NCI-H748 treated with DMSO at 0.1 percent for 48 hours (cell line): Measurements from ENCODE around the gene TELO2.
"Not testable (repeated sequence)": the region's sequence is repeated elsewhere in the genome, so short reads cannot be mapped to it uniquely, and the experiment has no call there.

ENCODE experiments used
- DNase-seq: peaks from one replicate; lab custom pipeline; 2025; lab: John Stamatoyannopoulos, UW

The TELO2 gene

GRCh38 chr16:1475552-1476114 lies 17.5 kb upstream of the TELO2 start:
- DNase-seq = no peak

GRCh38 chr16:1477033-1477432 lies 16.1 kb upstream of the TELO2 start:
- DNase-seq = no peak

GRCh38 chr16:1478937-1479336 lies 14.2 kb upstream of the TELO2 start:
- not testable (repeated sequence) for DNase-seq

- no peak for DNase-seq
Observed at GRCh38 chr16:1481906-1482835, 11.0 kb upstream of the TELO2 start.

GRCh38 chr16:1485847-1486496 lies 7.2 kb upstream of the TELO2 start:
- DNase-seq = no peak

- no peak for DNase-seq
Observed at GRCh38 chr16:1486551-1487390, 6.4 kb upstream of the TELO2 start.

- DNase-seq = no peak
Observed at GRCh38 chr16:1487395-1488053, 5.6 kb upstream of the TELO2 start.

- DNase-seq = no peak
Observed at GRCh38 chr16:1488054-1488601, 5.0 kb upstream of the TELO2 start.

- DNase-seq = no peak
Observed at GRCh38 chr16:1488619-1489018, 4.5 kb upstream of the TELO2 start, which contains the start of gene PTX4. Gene PTX4 (minus strand): TSS chr16:1488944. CDS start chr16:1488909, 35 bp downstream.

- DNase-seq = no peak
Observed at GRCh38 chr16:1489077-1489476, 4.1 kb upstream of the TELO2 start.

GRCh38 chr16:1491327-1491726 lies 1.8 kb upstream of the TELO2 start:
- no peak for DNase-seq

GRCh38 chr16:1492082-1492922 lies 858 bp upstream of the TELO2 start:
- no peak for DNase-seq

GRCh38 chr16:1493746-1494094 lies 560 bp downstream of the TELO2 start:
- no peak for DNase-seq

GRCh38 chr16:1494129-1494640 lies 1.0 kb downstream of the TELO2 start:
- no peak for DNase-seq

GRCh38 chr16:1494711-1495110 lies 1.6 kb downstream of the TELO2 start:
- DNase-seq = no peak

- DNase-seq = no peak
Observed at GRCh38 chr16:1495211-1495888, 2.2 kb downstream of the TELO2 start.

GRCh38 chr16:1495889-1496262 lies 2.7 kb downstream of the TELO2 start:
- DNase-seq = no peak

- no peak for DNase-seq
Observed at GRCh38 chr16:1496464-1496863, 3.3 kb downstream of the TELO2 start.

GRCh38 chr16:1497014-1497598 lies 3.9 kb downstream of the TELO2 start:
- no peak for DNase-seq
